ENCODE data around the gene MCM3.

DNA sequence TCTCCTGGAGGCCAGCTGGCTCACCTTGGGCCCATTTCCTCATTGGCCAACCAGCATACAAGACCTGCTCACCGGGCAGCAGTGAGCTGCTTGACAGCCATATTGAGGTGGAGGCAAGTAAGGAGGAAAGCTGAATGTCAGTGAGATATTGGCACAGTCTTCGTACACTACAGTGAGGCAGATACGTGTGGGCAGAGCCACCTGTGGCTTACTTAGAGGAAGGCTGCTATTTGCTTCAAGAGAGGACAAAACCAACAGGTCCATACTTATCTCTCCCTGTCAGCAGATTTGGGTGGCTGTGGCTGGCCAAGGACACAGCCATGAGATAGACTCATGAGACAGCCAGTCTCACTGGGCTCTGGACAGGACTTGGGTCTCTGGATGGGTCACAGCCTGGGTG is 15.1 kb upstream of the MCM3 start:
- TF ChIP-seq CTCF (conservative IDR thresholded peaks at IDR 0.05 in 1 of 2, IDR thresholded peaks at IDR 0.05 in 1 of 2; ENCODE audit: low read depth in 1 of 2, low read length in 2 of 2) (no peak), EZH2 (IDR thresholded peaks at IDR 0.05; ENCODE audit: low read length, missing control alignments) (no peak)
